HG03558 (cell line): Measurements from ENCODE around the gene UBE2Z.

Experiments
- ATAC-seq: cut with Tn5 transposase; IDR thresholded peaks from one replicate; pipeline ENCODE4 v1.9.1; 2021; ENCODE audit warnings: moderate number of reproducible peaks; ENCODE audit not compliant: unreplicated experiment; ENCODE audit errors: extremely low read depth

The UBE2Z gene

DNA sequence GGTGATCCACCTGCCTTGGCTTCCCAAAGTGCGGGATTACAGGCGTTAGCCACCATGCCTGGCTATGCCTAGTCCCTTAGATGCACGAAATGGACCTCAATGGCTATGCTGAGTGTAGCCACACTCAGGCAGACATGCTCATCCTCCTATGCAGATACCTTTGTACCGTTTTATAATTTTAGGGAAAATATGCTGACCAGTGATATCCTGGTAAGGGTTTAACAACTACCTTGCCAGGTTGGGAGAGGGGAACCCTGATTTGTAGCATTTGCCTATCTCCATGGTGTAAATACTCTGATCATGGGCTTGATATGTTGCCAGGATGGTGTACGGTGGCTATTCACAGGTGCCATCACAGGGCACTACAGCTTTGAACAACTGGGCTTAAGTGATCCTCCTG is 43.4 kb downstream of the UBE2Z start:
- no peak for ATAC-seq

DNA sequence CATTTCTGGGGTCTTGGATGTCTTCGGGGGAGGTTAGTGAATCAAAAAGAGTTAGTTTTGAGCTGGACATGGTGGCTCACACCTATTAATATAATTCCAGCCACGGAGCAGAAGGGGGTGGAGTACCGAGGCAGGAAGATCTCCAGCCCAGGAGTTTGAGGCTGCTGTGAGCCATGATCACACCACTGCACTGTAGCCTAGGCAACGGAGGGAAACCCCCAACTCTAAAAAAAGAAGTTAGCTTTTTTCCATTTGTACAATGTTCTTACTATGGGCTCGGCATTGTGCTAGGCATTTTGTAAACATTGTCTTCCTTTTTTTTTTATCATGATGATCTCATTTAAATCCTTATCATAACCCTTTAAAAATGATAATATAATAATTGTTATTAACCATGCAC is 44.7 kb downstream of the UBE2Z start:
- no peak for ATAC-seq

DNA sequence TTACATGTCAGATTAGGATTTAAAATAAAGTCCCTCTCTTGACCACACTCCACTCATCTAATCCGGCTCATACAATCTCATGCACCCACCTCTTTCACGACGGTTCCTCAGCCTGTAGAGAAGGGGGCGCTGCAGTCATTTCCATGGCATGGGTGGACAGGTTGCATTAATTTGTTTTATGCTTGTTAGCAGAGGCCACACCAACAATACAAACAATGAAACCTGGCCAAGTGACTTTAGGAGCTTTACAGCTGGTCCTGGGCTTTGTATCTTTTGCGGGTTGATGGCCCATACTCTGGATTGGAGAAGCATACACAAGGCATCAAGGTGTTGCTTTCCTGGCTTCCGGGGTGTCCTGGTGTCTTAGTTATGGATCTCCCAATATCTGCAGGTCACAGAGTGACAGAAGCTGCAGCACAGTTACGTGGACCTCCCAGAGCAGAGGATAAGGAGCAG is 46.1 kb downstream of the UBE2Z start:
- no peak for ATAC-seq

DNA sequence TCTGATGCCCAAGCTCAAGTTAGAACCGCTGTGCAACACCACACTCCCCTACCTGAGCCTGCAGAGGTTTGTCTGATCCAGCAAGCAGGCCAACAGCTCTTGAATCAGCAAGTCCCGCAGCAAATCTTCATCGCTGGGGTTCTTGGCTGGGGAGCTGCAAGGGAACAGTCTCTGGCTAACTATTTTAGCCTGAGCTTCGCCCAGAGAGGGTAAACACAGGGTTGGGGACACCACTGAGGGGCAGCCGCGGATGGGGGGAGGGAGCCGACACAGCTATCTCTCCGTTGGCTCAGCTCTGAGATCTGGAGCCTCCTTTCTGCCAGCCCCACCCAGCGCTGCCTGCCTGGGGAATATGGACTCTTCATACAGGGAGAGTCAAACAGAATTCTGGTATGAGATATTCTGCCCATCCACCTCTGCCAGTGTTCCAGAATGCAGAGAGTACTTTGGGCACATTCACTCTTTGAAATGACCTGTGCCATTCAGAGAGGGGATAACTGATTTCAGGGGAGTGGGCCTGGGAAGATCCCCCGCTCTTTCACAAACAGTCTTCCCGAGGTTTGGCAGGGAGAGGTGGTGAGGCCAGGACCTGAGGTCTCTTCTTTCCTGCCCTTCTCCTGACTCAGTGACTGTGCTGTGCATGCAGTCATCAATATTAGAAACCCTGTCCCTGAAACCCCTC is 52.8 kb downstream of the UBE2Z start:
- ATAC-seq = no peak

DNA sequence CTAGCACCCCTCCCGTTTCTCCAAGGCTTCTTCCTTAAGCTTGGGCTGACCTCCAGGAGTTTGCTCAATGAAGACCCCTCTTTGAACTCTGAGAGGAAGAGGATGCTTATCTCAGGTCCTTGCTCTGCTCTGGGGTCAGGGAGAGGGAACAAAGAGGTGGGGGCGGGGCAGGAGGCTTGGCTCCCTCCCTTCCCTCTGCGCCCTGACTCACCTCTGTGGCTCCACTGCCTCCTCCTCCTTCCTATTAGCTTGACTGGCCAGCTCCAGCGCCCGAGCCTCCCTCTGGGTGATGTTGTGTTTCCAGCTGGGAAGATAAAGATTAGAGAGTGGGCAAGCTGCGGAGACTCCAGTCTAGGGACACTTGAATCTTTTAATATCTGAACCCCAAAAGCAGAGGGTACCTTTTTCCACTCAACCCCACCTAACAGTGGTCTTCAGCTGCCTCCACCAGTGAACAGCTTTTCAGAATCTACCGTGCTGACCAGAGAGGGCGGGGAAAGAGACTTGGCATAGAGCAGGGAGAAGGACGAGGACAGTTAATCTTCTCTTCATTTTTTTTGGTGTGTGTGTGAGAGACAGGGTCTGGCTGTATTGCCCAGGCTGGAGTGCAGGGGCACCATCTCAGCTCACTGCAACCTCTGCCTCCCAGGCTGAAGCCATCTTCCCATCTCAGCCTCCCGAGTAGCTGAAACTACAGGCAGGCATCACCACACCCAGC is 53.5 kb downstream of the UBE2Z start:
- no peak for ATAC-seq

DNA sequence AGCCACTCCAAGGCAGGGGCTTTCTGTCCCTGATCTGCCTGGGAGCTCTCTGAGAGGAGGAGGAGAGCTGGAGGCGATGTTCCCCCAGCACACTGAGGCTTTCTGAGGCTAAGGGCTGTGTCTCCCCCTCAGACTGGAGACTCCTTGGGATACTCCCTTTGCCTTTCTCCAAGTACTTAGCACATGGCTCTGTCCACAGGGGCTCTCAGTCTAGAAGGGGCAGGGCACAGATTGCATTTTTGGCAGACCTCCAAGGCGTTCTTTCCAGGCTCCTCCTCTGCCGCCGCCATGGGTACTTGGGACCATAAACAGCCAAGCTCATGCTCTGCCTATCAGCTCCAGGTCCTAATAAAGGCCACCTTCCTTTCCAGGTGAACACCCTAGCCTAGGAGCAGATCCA is 62.0 kb downstream of the UBE2Z start:
- no peak for ATAC-seq

DNA sequence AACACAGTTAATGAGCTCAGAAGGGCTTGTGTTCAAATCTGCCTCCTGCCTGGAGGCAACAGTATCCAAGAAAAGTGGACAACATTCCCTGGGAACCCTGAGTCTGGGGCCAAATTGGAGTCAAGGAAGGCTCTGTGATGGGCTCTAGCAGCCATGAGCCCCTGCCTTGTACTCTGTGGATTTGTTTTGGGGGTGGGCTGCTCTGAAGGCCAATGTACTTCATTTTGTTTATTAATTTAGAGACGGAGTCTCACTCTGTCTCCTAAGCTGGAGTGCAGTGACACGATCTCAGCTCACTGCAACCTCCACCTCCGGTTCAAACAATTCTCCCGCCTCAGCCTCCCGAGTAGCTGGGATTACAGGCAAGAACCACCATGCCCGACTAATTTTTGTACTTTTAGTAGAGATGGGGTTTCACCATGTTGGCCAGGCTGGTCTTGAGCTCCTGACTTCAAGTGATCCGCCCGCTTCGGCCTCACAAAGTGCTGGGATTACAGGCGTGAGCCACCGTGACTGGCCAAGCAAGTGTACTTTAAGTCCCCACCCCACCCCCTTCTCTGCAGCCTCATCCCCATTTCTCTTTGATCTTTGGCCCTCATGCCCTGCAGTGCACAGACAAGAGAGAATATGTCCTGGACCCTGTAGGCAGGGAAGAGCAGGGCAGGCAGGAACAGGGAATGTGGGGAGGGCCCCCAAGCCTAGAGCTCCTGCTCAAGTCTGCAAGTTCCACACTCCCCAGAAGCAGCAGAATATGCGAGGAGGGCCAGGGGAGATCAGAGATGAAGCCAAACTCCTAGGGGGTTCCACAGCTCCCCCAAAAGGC is 62.9 kb downstream of the UBE2Z start:
- no peak for ATAC-seq

DNA sequence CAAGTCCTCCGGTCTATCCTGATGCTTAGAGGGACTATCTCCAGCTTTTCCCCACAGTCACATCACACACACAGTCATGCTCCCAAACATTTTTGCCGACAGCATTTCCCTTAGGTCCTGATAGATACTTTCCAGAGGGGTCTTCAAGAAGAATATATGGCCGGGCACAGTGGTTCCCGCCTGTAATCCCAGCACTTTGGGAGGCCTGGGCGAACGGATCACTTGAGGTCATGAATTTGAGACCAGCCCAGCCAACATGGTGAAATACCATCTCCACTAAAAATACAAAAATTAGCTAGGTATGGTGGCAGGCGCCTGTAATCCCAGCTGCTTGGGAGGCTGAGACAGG is 64.5 kb downstream of the UBE2Z start:
- ATAC-seq = no peak

DNA sequence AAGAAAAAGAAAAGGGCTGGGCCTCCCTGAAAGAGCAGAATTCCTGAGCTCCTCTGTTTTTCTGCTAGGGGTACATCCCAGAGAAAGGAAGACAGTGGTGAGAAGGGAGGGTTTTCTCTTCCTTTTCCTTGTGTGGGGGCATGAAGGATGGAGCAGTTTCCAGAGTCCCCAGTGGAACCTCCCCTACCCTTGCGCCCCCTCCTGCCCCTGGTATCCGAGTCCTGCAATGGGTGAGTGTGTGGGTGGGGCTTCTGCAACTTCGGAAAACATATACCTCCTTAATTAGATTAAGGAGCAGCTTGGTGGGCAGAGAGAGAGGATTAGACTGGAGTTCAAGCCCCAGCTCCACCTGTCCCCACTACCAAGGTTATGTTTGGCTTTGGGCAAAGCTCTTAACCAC is 65.6 kb downstream of the UBE2Z start:
- ATAC-seq = no peak
